H1 (cell line): ENCODE measurements around the gene CREBZF. TPM values are rescaled to one million over a fixed set of nuclear protein-coding genes. Genes with fewer than 3 reads are reported as not detected.

Experiments used
- CTCF ChIA-PET: fragments of 300-600 bp; sonication (Branson Sonifier 250); formaldehyde crosslinking; loops from one replicate; lab custom pipeline; 2021; ENCODE audit not compliant: partially characterized antibody; lab: Charles Lee
- POLR2A ChIA-PET: fragments of 300-600 bp; sonication (Branson Sonifier 250); formaldehyde crosslinking; loops from one replicate; lab custom pipeline; 2021; ENCODE audit warnings: inconsistent platforms; ENCODE audit not compliant: partially characterized antibody; lab: Charles Lee
- DNase-seq, 2 experiments: peaks; one replicate each; pipeline versions ENCODE4 v3.0.0 to v3.0.0-alpha.2; 2010 to 2022; ENCODE audit warnings: low spot score in 2 of 2, low read depth in 1 of 2, mixed read lengths in 1 of 2
- FAIRE-seq: peaks from 2 replicates; lab custom pipeline; 2011; peaks lifted over from hg19 to GRCh38; lab: Jason Lieb, UNC
- H2AFZ ChIP-seq: 2 replicates; pipeline ENCODE4 v1.8.1; 2012; ENCODE audit warnings: low read length, inconsistent platforms
- H2AK5ac ChIP-seq: 2 replicates; pipeline ENCODE4 v1.6.1; 2013; ENCODE audit warnings: low read depth, low read length
- H2BK120ac ChIP-seq: replicated peaks from 2 replicates; pipeline ENCODE3; 2013; ENCODE audit warnings: low read depth, low read length, inconsistent platforms
- H2BK12ac ChIP-seq: 2 replicates; pipeline ENCODE4 v1.6.1; 2013; ENCODE audit warnings: low read depth, low read length
- H2BK15ac ChIP-seq: 2 replicates; pipeline ENCODE4 v1.6.1; 2013; ENCODE audit warnings: low read length
- H2BK20ac ChIP-seq: 2 replicates; pipeline ENCODE4 v1.6.1; 2013; ENCODE audit warnings: low read length
- H2BK5ac ChIP-seq: 2 replicates; pipeline ENCODE4 v1.6.1; 2013; ENCODE audit warnings: low read depth, low read length
- H3K14ac ChIP-seq: 2 replicates; pipeline ENCODE4 v1.6.1; 2013; ENCODE audit warnings: inconsistent platforms; ENCODE audit not compliant: insufficient read length
- H3K18ac ChIP-seq: 2 replicates; pipeline ENCODE4 v1.6.1; 2013; ENCODE audit warnings: low read length; ENCODE audit errors: extremely low read depth
- H3K23ac ChIP-seq: 2 replicates; pipeline ENCODE4 v1.6.1; 2013; ENCODE audit warnings: inconsistent platforms; ENCODE audit not compliant: insufficient read length
- H3K23me2 ChIP-seq: 2 replicates; pipeline ENCODE4 v1.6.1; 2013; ENCODE audit warnings: low read depth, low read length
- H3K27ac ChIP-seq: 2 replicates; pipeline ENCODE4 v1.6.1; 2011; ENCODE audit warnings: low read depth, low read length, inconsistent platforms
- H3K27me3 ChIP-seq, 4 experiments: replicated peaks in 1 of 4; 1 replicate in 1 of 4; 2 replicates in 3 of 4; pipeline versions ENCODE4 v1.6.1 to v1.8.1; 2011 to 2013; ENCODE audit warnings: low read length in 3 of 4, mild to moderate bottlenecking in 3 of 4, inconsistent platforms in 2 of 4, mixed read lengths in 2 of 4, moderate library complexity in 1 of 4; ENCODE audit not compliant: control insufficient read depth in 3 of 4, insufficient read depth in 3 of 4; ENCODE audit errors: extremely low read depth in 1 of 4
- H3K36me3 ChIP-seq, 4 experiments: 2 replicates each; pipeline versions ENCODE4 v1.6.1 to v1.8.1; 2011 to 2013; ENCODE audit warnings: mild to moderate bottlenecking in 4 of 4, low read length in 3 of 4, moderate library complexity in 2 of 4, control low read depth in 1 of 4, inconsistent platforms in 1 of 4; ENCODE audit not compliant: insufficient read depth in 4 of 4, control insufficient read depth in 2 of 4
- H3K4ac ChIP-seq: replicated peaks from 2 replicates; pipeline ENCODE3; 2013; ENCODE audit warnings: low read length, low read depth, mixed read lengths, inconsistent platforms; ENCODE audit not compliant: insufficient read length
- H3K4me1 ChIP-seq, 4 experiments: replicated peaks in 1 of 4; 1 replicate in 1 of 4; 2 replicates in 3 of 4; pipeline versions ENCODE4 v1.6.1 to v1.8.1; 2011 to 2013; ENCODE audit warnings: low read length in 3 of 4, inconsistent platforms in 2 of 4, mixed read lengths in 1 of 4; ENCODE audit not compliant: insufficient read depth in 4 of 4, control insufficient read depth in 3 of 4
- H3K4me2 ChIP-seq, 2 experiments: 2 replicates each; pipeline versions ENCODE4 v1.6.1 to v1.8.1; 2011 to 2013; ENCODE audit warnings: low read depth in 2 of 2, low read length in 2 of 2, control low read depth in 1 of 2, inconsistent platforms in 1 of 2, mild to moderate bottlenecking in 1 of 2; ENCODE audit not compliant: insufficient read depth in 1 of 2
- H3K4me3 ChIP-seq, 4 experiments: fragments of 200-600, 300-600 bp in 1 of 4; sonication (generic), shearing (Covaris generic), sonication (Bioruptor Twin) in 1 of 4; 2 replicates each; pipeline versions ENCODE4 v1.5.1 to v1.8.1; 2011 to 2016; ENCODE audit warnings: low read length in 4 of 4, low read depth in 3 of 4, control low read depth in 2 of 4, inconsistent platforms in 2 of 4, mild to moderate bottlenecking in 2 of 4, mixed read lengths in 1 of 4, moderate library complexity in 1 of 4; ENCODE audit not compliant: insufficient read depth in 2 of 4; ENCODE audit errors: extremely low read depth in 1 of 4
- H3K56ac ChIP-seq: replicated peaks from 2 replicates; pipeline ENCODE3; 2013; ENCODE audit warnings: low read depth, mild to moderate bottlenecking, mixed read lengths, low read length, inconsistent platforms; ENCODE audit not compliant: insufficient read length
- H3K79me1 ChIP-seq: 2 replicates; pipeline ENCODE4 v1.6.1; 2013; ENCODE audit warnings: low read depth, low read length, control low read depth
- H3K79me2 ChIP-seq, 2 experiments: 2 replicates each; pipeline versions ENCODE4 v1.6.1 to v1.8.1; 2012 to 2013; ENCODE audit warnings: low read length in 2 of 2, mild to moderate bottlenecking in 2 of 2, inconsistent platforms in 1 of 2; ENCODE audit not compliant: insufficient read depth in 2 of 2, control insufficient read depth in 1 of 2
- H3K9ac ChIP-seq, 4 experiments: replicated peaks in 1 of 4; 1 replicate in 1 of 4; 2 replicates in 3 of 4; pipeline versions ENCODE4 v1.6.1 to v1.8.1; 2011 to 2013; ENCODE audit warnings: low read depth in 3 of 4, low read length in 3 of 4, control low read depth in 2 of 4, mild to moderate bottlenecking in 2 of 4, moderate library complexity in 2 of 4, inconsistent platforms in 1 of 4; ENCODE audit errors: extremely low read depth in 1 of 4
- H3K9me3 ChIP-seq, 2 experiments: 2 replicates each; pipeline versions ENCODE4 v1.6.1 to v1.8.1; 2012 to 2013; ENCODE audit warnings: mild to moderate bottlenecking in 2 of 2, moderate library complexity in 2 of 2, control low read depth in 1 of 2, inconsistent platforms in 1 of 2, low read depth in 1 of 2, low read length in 1 of 2, mixed read lengths in 1 of 2; ENCODE audit not compliant: insufficient read depth in 2 of 2
- H4K20me1 ChIP-seq, 2 experiments: replicated peaks in 1 of 2; 2 replicates each; pipeline versions ENCODE3 to v1.8.1; 2011 to 2013; ENCODE audit warnings: inconsistent platforms in 2 of 2, low read length in 2 of 2, mild to moderate bottlenecking in 1 of 2; ENCODE audit not compliant: insufficient read depth in 2 of 2, control insufficient read depth in 1 of 2
- H4K5ac ChIP-seq: 2 replicates; pipeline ENCODE4 v1.6.1; 2013; ENCODE audit warnings: low read length, low read depth, mixed read lengths, inconsistent platforms; ENCODE audit not compliant: insufficient read length
- H4K8ac ChIP-seq: 2 replicates; pipeline ENCODE4 v1.8.0; 2013; ENCODE audit warnings: mild to moderate bottlenecking, moderate library complexity, low read length, inconsistent platforms; ENCODE audit not compliant: insufficient read depth; ENCODE audit errors: extremely low read depth
- H4K91ac ChIP-seq: replicated peaks from 2 replicates; pipeline ENCODE3; 2013; ENCODE audit warnings: low read length, mixed read lengths, inconsistent platforms; ENCODE audit not compliant: insufficient read length
- EP300 ChIP-seq, 2 experiments: IDR thresholded peaks; 1 replicate in 1 of 2; 2 replicates in 1 of 2; pipeline ENCODE4 v1.6.1; 2011 to 2012; ENCODE audit warnings: low read depth in 2 of 2, low read length in 2 of 2, mild to moderate bottlenecking in 2 of 2, borderline replicate concordance in 1 of 2, inconsistent platforms in 1 of 2, moderate library complexity in 1 of 2
- JUND ChIP-seq: IDR thresholded peaks from 2 replicates; pipeline ENCODE4 v1.6.1; 2011; ENCODE audit warnings: mild to moderate bottlenecking, improper control_type of control experiment, low read length
- RXRA ChIP-seq: IDR thresholded peaks from 2 replicates; pipeline ENCODE4 v1.6.1; 2011; ENCODE audit warnings: low read depth, mild to moderate bottlenecking, low read length, moderate library complexity; ENCODE audit not compliant: insufficient read depth
- TAF1 ChIP-seq: IDR thresholded peaks from 2 replicates; pipeline ENCODE4 v1.6.1; 2011; ENCODE audit warnings: mild to moderate bottlenecking, low read depth, low read length
- polyA plus RNA-seq, 7 experiments: library from polyadenylated mRNA; depleted of rRNA in 3 of 7; stranded (reverse) in 5 of 7; unstranded in 2 of 7; fragments of >200 nt in 5 of 7; fragments of 200-250 nt in 2 of 7; gene quantifications; 1 replicate in 5 of 7; 2 replicates in 1 of 7; 4 replicates in 1 of 7; pipeline versions ENCODE4 v1.2.1 to v1.2.3, GENCODE V29; 2011 to 2013; ENCODE audit warnings: missing spikeins in 2 of 7, mixed read lengths in 2 of 7
- total RNA-seq: library from RNA; stranded (reverse); fragmentation: NEBNext Ultra II Directional; extraction: Animal tissue kit (Norgen Biotek cat#: 25700); gene quantifications from 2 replicates; pipeline ENCODE4 v1.2.1, GENCODE V29; 2021
- TF ChIP-seq, protein P1 (sequence below): IDR thresholded peaks from 2 replicates; pipeline ENCODE4 v1.6.1; 2012; ENCODE audit warnings: inconsistent platforms

CREBZF gene
- total and polyA plus RNA-seq, 2 of the 8 experiments (the other 6 are each of a cell fraction or from before 2014, with no cell fraction given): 15.4 to 44.9 TPM

DNA sequence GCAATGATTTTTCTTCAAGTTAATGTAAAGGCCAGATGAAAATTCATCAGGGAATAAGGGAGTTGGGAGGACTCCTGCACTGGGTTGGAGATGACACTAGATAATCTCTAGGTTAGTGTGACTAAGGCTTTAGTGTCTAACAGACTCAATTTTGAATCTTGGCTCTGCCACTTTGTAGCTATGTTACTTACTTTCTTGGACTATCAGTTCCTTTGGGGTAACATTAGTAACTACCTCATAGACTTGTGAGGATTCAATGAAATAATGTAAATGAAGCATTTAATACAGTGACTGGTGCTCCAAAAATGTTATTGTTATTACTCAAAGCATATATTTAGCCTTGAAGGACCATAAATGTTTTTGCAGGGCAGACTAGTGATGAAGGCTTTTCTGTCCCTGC, 30.6 kb upstream of the CREBZF start:
- Histone ChIP-seq H3K27me3 (no peaks in the 10 kb centered on the region), H3K23me2 (no peaks in the 10 kb centered on the region), H4K5ac (no peak overlapping the region), H3K4me3 (no peak overlapping the region), H2BK5ac (no peak overlapping the region), H4K8ac (no peak overlapping the region), H3K56ac (no peak overlapping the region), H3K14ac (no peak overlapping the region), H2AFZ (peak overlapping the region; percentile 39; the same call in 1 of the 2 replicates), H3K27ac (no peak overlapping the region), H3K79me2 (no peaks in the 10 kb centered on the region), H2AK5ac (no peak overlapping the region), H2BK15ac (no peak overlapping the region), H3K9me3 (no peaks in the 10 kb centered on the region), H4K91ac (no peak overlapping the region), H3K4me2 (no peak overlapping the region), H3K36me3 (no peaks in the 10 kb centered on the region; a peak in 1 of 8 replicates), H2BK20ac (no peak overlapping the region), H3K23ac (no peak overlapping the region), H3K9ac (no peak overlapping the region), H3K79me1 (no peaks in the 10 kb centered on the region), H3K4ac (no peak overlapping the region), H4K20me1 (no peaks in the 10 kb centered on the region), H2BK120ac (no peak overlapping the region), H3K18ac (no peak overlapping the region), H3K4me1 (no peaks in the 10 kb centered on the region), H2BK12ac (no peak overlapping the region)
- FAIRE-seq (no peak), DNase-seq (no peak)
- TF ChIP-seq RXRA (no peak), TAF1 (no peak), JUND (no peak), EP300 (IDR thresholded peaks at IDR 0.05; ENCODE audit: borderline replicate concordance in 1 of 2, low read depth in 2 of 2, low read length in 2 of 2) (no peak)
- TF ChIP-seq, protein P1, sequence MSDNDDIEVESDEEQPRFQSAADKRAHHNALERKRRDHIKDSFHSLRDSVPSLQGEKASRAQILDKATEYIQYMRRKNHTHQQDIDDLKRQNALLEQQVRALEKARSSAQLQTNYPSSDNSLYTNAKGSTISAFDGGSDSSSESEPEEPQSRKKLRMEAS: no peak
- ChIA-PET CTCF (interaction anchor here (0.7 to 5.1 kb wide), 19 partner anchors 10 to 131 kb away, joined by 3 to 33 read pairs (median 3); partner anchors contain the start of gene CCDC89), POLR2A (no interaction called here)
